IPS DF 6.9 (cell line): Measurements from ENCODE around the gene GCGR.
A peak's percentile ranks its signal among the peaks of the same experiment; 100 is the strongest.

Experiments used
- DNase-seq: peaks from one replicate; pipeline ENCODE4 v3.0.0-alpha.2; 2013; ENCODE audit warnings: low read depth, low spot score
- H3K27ac ChIP-seq: one replicate; pipeline ENCODE4 v1.5.1; 2013; ENCODE audit warnings: low read length, control low read depth
- H3K27me3 ChIP-seq: 2 replicates; pipeline ENCODE4 v1.6.1; 2013; ENCODE audit warnings: mild to moderate bottlenecking, low read length; ENCODE audit not compliant: control insufficient read depth, insufficient read depth
- H3K36me3 ChIP-seq: 2 replicates; pipeline ENCODE4 v1.6.1; 2013; ENCODE audit warnings: low read length; ENCODE audit not compliant: control insufficient read depth, insufficient read depth
- H3K4me1 ChIP-seq: 2 replicates; pipeline ENCODE4 v1.6.1; 2013; ENCODE audit warnings: low read length; ENCODE audit not compliant: control insufficient read depth, insufficient read depth
- H3K4me3 ChIP-seq: 2 replicates; pipeline ENCODE4 v1.5.1; 2013; ENCODE audit warnings: mild to moderate bottlenecking, low read length
- H3K9me3 ChIP-seq: 2 replicates; pipeline ENCODE4 v1.6.1; 2013; ENCODE audit warnings: low read length, inconsistent platforms; ENCODE audit not compliant: control insufficient read depth, insufficient read depth
- WGBS: extraction: QIAGEN DNeasy Blood & Tissue Kit; methylation state at CpG from one replicate; pipeline ENCODE4 v1.1.7; 2013; ENCODE audit warnings: mixed read lengths, missing lambda C conversion rate; ENCODE audit not compliant: insufficient read length, insufficient coverage; 5-methylcytosine and 5-hydroxymethylcytosine counted together

Gene GCGR

GRCh38 chr17:81821603-81822311, 17.8 kb downstream of the GCGR start:
- no peaks in the 10 kb centered on the region for H3K36me3 ChIP-seq
- no peak for DNase-seq
- WGBS, result no CpG with 5 or more reads among the region's 20 CpGs
- H3K4me1 ChIP-seq, result peaks cover 3% of the 10 kb centered on the region
- H3K4me3 ChIP-seq, result no peak overlapping the region
- H3K27me3 ChIP-seq, result no peaks in the 10 kb centered on the region
- no peaks in the 10 kb centered on the region for H3K9me3 ChIP-seq
- no peak overlapping the region for H3K27ac ChIP-seq

GRCh38 chr17:81822312-81822637, 18.3 kb downstream of the GCGR start:
- H3K4me3 ChIP-seq, result no peak overlapping the region
- DNase-seq, result no peak
- H3K27ac ChIP-seq, result no peak overlapping the region
- no peaks in the 10 kb centered on the region for H3K36me3 ChIP-seq
- WGBS, result no CpG with 5 or more reads among the region's 8 CpGs
- H3K4me1 ChIP-seq, result peaks cover 3% of the 10 kb centered on the region
- H3K27me3 ChIP-seq, result no peaks in the 10 kb centered on the region
- H3K9me3 ChIP-seq, result no peaks in the 10 kb centered on the region

GRCh38 chr17:81822996-81823819, 19.3 kb downstream of the GCGR start:
- WGBS, result no CpG with 5 or more reads among the region's 30 CpGs
- Histone ChIP-seq H3K9me3 (no peaks in the 10 kb centered on the region), H3K4me3 (no peak overlapping the region), H3K27me3 (no peaks in the 10 kb centered on the region), H3K36me3 (no peaks in the 10 kb centered on the region), H3K27ac (no peak overlapping the region), H3K4me1 (peaks cover 3% of the 10 kb centered on the region)
- no peak for DNase-seq

GRCh38 chr17:81823820-81824550, 20.0 kb downstream of the GCGR start:
- Histone ChIP-seq H3K27me3 (no peaks in the 10 kb centered on the region), H3K4me3 (no peak overlapping the region), H3K9me3 (no peaks in the 10 kb centered on the region), H3K27ac (no peak overlapping the region), H3K36me3 (no peaks in the 10 kb centered on the region), H3K4me1 (peaks cover 5% of the 10 kb centered on the region)
- DNase-seq, result no peak
- no CpG with 5 or more reads among the region's 33 CpGs for WGBS

GRCh38 chr17:81824595-81824994, 20.6 kb downstream of the GCGR start:
- Histone ChIP-seq H3K9me3 (no peaks in the 10 kb centered on the region), H3K4me3 (no peak overlapping the region), H3K27me3 (no peaks in the 10 kb centered on the region), H3K4me1 (peaks cover 5% of the 10 kb centered on the region), H3K27ac (no peak overlapping the region), H3K36me3 (no peaks in the 10 kb centered on the region)
- DNase-seq, result no peak
- WGBS, result no CpG with 5 or more reads among the region's 11 CpGs

- no peaks in the 10 kb centered on the region for H3K27me3 ChIP-seq
- DNase-seq, result no peak
- H3K9me3 ChIP-seq, result no peaks in the 10 kb centered on the region
- peaks cover 5% of the 10 kb centered on the region for H3K4me1 ChIP-seq
- H3K36me3 ChIP-seq, result no peaks in the 10 kb centered on the region
- H3K27ac ChIP-seq, result no peak overlapping the region
- no peak overlapping the region for H3K4me3 ChIP-seq
- WGBS, result no CpG with 5 or more reads among the region's 11 CpGs
These were observed 22.0 kb downstream of the GCGR start for GRCh38 chr17:81825841-81826466.

GRCh38 chr17:81828656-81829055, 24.7 kb downstream of the GCGR start:
- Histone ChIP-seq H3K4me1 (peaks cover 10% of the 10 kb centered on the region), H3K27ac (no peak overlapping the region), H3K4me3 (no peak overlapping the region), H3K36me3 (no peaks in the 10 kb centered on the region), H3K9me3 (no peaks in the 10 kb centered on the region), H3K27me3 (no peaks in the 10 kb centered on the region)
- DNase-seq, result no peak
- no CpG with 5 or more reads among the region's 7 CpGs for WGBS

GRCh38 chr17:81829858-81830257, 25.9 kb downstream of the GCGR start:
- Histone ChIP-seq H3K27ac (no peak overlapping the region), H3K4me3 (no peak overlapping the region), H3K36me3 (no peaks in the 10 kb centered on the region), H3K9me3 (no peaks in the 10 kb centered on the region), H3K4me1 (peaks cover 12% of the 10 kb centered on the region), H3K27me3 (no peaks in the 10 kb centered on the region)
- no CpG with 5 or more reads among the region's 6 CpGs for WGBS
- DNase-seq, result no peak

GRCh38 chr17:81831563-81831956, 27.6 kb downstream of the GCGR start:
- H3K27ac ChIP-seq, result no peak overlapping the region
- no peaks in the 10 kb centered on the region for H3K36me3 ChIP-seq
- no CpG with 5 or more reads among the region's 7 CpGs for WGBS
- DNase-seq, result no peak
- H3K4me3 ChIP-seq, result no peak overlapping the region
- H3K27me3 ChIP-seq, result no peaks in the 10 kb centered on the region
- peaks cover 11% of the 10 kb centered on the region for H3K4me1 ChIP-seq
- H3K9me3 ChIP-seq, result no peaks in the 10 kb centered on the region

GRCh38 chr17:81831957-81832607, 28.1 kb downstream of the GCGR start:
- H3K27ac ChIP-seq, result no peak overlapping the region
- DNase-seq, result no peak
- peak overlapping the region; percentile 88 for H3K4me3 ChIP-seq
- no peaks in the 10 kb centered on the region for H3K36me3 ChIP-seq
- no peaks in the 10 kb centered on the region for H3K9me3 ChIP-seq
- peaks cover 11% of the 10 kb centered on the region for H3K4me1 ChIP-seq
- no CpG with 5 or more reads among the region's 18 CpGs for WGBS
- no peaks in the 10 kb centered on the region for H3K27me3 ChIP-seq
